ENCODE results near the gene IRX6. TPM values are rescaled to one million over a fixed set of nuclear protein-coding genes. Genes with fewer than 3 reads are reported as not detected.

Gene IRX6
- total and polyA plus RNA-seq, 8 donors = 0.10 TPM; not detected in 7

- no peak overlapping the region for H3K27ac ChIP-seq
- WGBS, 5 donors = 65 to 84% (median 76%) methylated on average over 4 of the region's 4 CpGs
- DNase-seq = no peak
- peaks cover 0 to 27% (median 3%) of the 10 kb centered on the region in 3 donors for H3K27me3 ChIP-seq
- TF ChIP-seq POLR2A (IDR thresholded peaks at IDR 0.05) = no peak
- TF ChIP-seq, protein P1, sequence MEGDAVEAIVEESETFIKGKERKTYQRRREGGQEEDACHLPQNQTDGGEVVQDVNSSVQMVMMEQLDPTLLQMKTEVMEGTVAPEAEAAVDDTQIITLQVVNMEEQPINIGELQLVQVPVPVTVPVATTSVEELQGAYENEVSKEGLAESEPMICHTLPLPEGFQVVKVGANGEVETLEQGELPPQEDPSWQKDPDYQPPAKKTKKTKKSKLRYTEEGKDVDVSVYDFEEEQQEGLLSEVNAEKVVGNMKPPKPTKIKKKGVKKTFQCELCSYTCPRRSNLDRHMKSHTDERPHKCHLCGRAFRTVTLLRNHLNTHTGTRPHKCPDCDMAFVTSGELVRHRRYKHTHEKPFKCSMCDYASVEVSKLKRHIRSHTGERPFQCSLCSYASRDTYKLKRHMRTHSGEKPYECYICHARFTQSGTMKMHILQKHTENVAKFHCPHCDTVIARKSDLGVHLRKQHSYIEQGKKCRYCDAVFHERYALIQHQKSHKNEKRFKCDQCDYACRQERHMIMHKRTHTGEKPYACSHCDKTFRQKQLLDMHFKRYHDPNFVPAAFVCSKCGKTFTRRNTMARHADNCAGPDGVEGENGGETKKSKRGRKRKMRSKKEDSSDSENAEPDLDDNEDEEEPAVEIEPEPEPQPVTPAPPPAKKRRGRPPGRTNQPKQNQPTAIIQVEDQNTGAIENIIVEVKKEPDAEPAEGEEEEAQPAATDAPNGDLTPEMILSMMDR (IDR thresholded peaks at IDR 0.05) = no peak
- TF ChIP-seq POLR2AphosphoS5 (IDR thresholded peaks at IDR 0.05) = no peak
- no peak for TF ChIP-seq EP300 (IDR thresholded peaks at IDR 0.05)
- intact Hi-C loops (cut with DNase I; ENCODE audit: low total_unique reads) = no loop called here
- no peaks in the 10 kb centered on the region for H3K4me1 ChIP-seq
- H3K9me3 ChIP-seq = no peaks in the 10 kb centered on the region
- H3K4me3 ChIP-seq = no peak overlapping the region
- H3K36me3 ChIP-seq = no peaks in the 10 kb centered on the region
Observed at GRCh38 chr16:55341681-55342080, 17.7 kb downstream of the IRX6 start.

DNA sequence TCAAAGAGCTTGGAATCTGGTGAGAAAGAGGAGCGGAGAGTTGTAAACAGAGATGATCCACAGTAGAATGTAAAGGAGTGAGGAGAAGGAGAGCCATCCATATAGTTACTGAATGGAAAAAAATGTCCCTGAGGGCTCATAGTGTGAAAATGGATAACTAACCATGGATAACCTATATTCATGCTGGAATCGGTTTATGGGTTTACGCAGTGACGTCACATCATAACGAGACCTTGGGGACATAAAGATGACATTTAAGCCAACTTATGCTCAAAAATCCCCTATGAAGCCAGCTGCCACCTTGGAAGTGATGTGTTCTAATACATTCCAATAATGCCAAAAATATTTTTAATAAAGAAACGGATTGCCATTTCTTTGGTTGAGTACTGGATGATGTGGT is 22.5 kb downstream of the IRX6 start:
- 91 to 96% (median 95%) methylated on average over 6 of the region's 6 CpGs for WGBS, 5 donors
- Histone ChIP-seq H3K4me1 (no peaks in the 10 kb centered on the region), H3K9me3 (peaks cover 0 to under 1% (median 0%) of the 10 kb centered on the region in 4 donors), H3K27ac (no peak overlapping the region), H3K4me3 (no peak overlapping the region), H3K36me3 (no peaks in the 10 kb centered on the region), H3K27me3 (peaks cover 0 to 11% (median 8%) of the 10 kb centered on the region in 3 donors)
- intact Hi-C loops (cut with DNase I; ENCODE audit: low total_unique reads) = no loop called here
- no peak for DNase-seq
- no peak for TF ChIP-seq POLR2AphosphoS5 (IDR thresholded peaks at IDR 0.05)
- TF ChIP-seq EP300 (IDR thresholded peaks at IDR 0.05) = no peak
- TF ChIP-seq, protein P1 (IDR thresholded peaks at IDR 0.05) = no peak
- no peak for TF ChIP-seq POLR2A (IDR thresholded peaks at IDR 0.05)

DNA sequence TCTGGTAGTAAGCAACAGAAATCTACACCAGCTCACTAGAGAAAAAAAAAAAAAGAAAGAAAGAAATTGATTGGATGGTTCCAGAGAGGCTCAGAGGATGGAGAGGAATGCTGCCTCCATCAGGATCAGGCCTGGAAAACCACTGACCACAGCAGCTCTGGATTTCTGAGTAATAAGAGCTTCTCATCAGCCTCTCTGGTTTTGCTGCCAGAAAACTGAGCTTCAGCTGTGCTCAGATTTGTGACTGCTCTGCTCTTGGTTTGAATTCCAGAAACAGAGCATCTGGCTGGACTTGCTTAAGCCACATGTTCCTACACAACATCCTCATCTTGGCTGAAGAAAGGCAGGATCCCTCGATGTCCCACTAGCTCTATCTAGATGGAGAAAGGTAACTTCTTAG is 25.9 kb downstream of the IRX6 start:
- TF ChIP-seq, protein P1 (IDR thresholded peaks at IDR 0.05) = no peak
- TF ChIP-seq POLR2AphosphoS5 (IDR thresholded peaks at IDR 0.05) (no peak), POLR2A (IDR thresholded peaks at IDR 0.05) (no peak), EP300 (IDR thresholded peaks at IDR 0.05) (no peak)
- H3K4me3 ChIP-seq = no peak overlapping the region
- no peak for DNase-seq
- peaks cover 0 to 9% (median 0%) of the 10 kb centered on the region in 4 donors for H3K9me3 ChIP-seq
- H3K4me1 ChIP-seq = no peaks in the 10 kb centered on the region
- no peaks in the 10 kb centered on the region for H3K36me3 ChIP-seq
- no peak overlapping the region for H3K27ac ChIP-seq
- WGBS, 5 donors = 67 to 89% (median 82%) methylated on average over 1 of the region's 1 CpG
- H3K27me3 ChIP-seq = peaks cover 0 to 14% (median 5%) of the 10 kb centered on the region in 3 donors
- intact Hi-C loops (cut with DNase I; ENCODE audit: low total_unique reads) = no loop called here

GRCh38 chr16:55350984-55351383 is 27.0 kb downstream of the IRX6 start:
- no peaks in the 10 kb centered on the region for H3K4me1 ChIP-seq
- H3K4me3 ChIP-seq = no peak overlapping the region
- H3K9me3 ChIP-seq = peaks cover 0 to 9% (median 0%) of the 10 kb centered on the region in 4 donors
- H3K27ac ChIP-seq = no peak overlapping the region
- no peaks in the 10 kb centered on the region for H3K36me3 ChIP-seq
- peaks cover 0 to 14% (median 5%) of the 10 kb centered on the region in 3 donors for H3K27me3 ChIP-seq
- intact Hi-C loops (cut with DNase I; ENCODE audit: low total_unique reads) = no loop called here
- no peak for TF ChIP-seq POLR2A (IDR thresholded peaks at IDR 0.05)
- no peak for TF ChIP-seq EP300 (IDR thresholded peaks at IDR 0.05)
- TF ChIP-seq, protein P1 (IDR thresholded peaks at IDR 0.05) = no peak
- TF ChIP-seq POLR2AphosphoS5 (IDR thresholded peaks at IDR 0.05) = no peak
- no peak for DNase-seq

Measured in stomach (tissue), 9 donors.